ENCODE measurements around the gene KCNK17. TPM values are rescaled to one million over a fixed set of nuclear protein-coding genes. Genes with fewer than 3 reads are reported as not detected.

Gene KCNK17
- total and polyA plus RNA-seq, 12 donors = 0.13 to 0.39 (median 0.19) TPM; not detected in 6

GRCh38 chr6:39294899-39295298, 19.3 kb downstream of the KCNK17 start:
- H3K36me3 ChIP-seq = no peaks in the 10 kb centered on the region
- intact Hi-C loops (cut with DNase I) = loop anchor here in 1 of 10 donors (5.0 kb wide), 1 partner anchor 208 kb away; no protein-coding TSS in a partner anchor
- peaks cover 0 to 15% (median 0%) of the 10 kb centered on the region in 9 donors for H3K4me1 ChIP-seq
- WGBS, 2 donors = 44 to 51% methylated on average over 1 of the region's 1 CpG
- no peak for TF ChIP-seq CTCF (IDR thresholded peaks at IDR 0.05)
- DNase-seq (no peak), ATAC-seq (no peak)
- H3K27me3 ChIP-seq = peaks cover 0 to 56% (median 10%) of the 10 kb centered on the region in 7 donors
- no peak overlapping the region for H3K27ac ChIP-seq
- H3K4me3 ChIP-seq = no peak overlapping the region
- H3K9me3 ChIP-seq = no peaks in the 10 kb centered on the region

GRCh38 chr6:39294133-39294532, 20.1 kb downstream of the KCNK17 start:
- Histone ChIP-seq H3K4me3 (no peak overlapping the region), H3K27ac (no peak overlapping the region), H3K27me3 (peaks cover 0 to 56% (median 10%) of the 10 kb centered on the region in 7 donors), H3K9me3 (no peaks in the 10 kb centered on the region), H3K36me3 (no peaks in the 10 kb centered on the region), H3K4me1 (peaks cover 0 to 15% (median 0%) of the 10 kb centered on the region in 9 donors)
- ATAC-seq (no peak), DNase-seq (no peak)
- intact Hi-C loops (cut with DNase I) = no loop called here
- WGBS, 2 donors = 62 to 66% methylated on average over 5 of the region's 5 CpGs
- no peak for TF ChIP-seq CTCF (IDR thresholded peaks at IDR 0.05)

- Histone ChIP-seq H3K27ac (no peak overlapping the region), H3K4me3 (no peak overlapping the region), H3K36me3 (no peaks in the 10 kb centered on the region), H3K9me3 (no peaks in the 10 kb centered on the region), H3K27me3 (peaks cover 0 to 55% (median 3%) of the 10 kb centered on the region in 7 donors), H3K4me1 (peaks cover 0 to 15% (median 0%) of the 10 kb centered on the region in 9 donors)
- no peak for TF ChIP-seq CTCF (IDR thresholded peaks at IDR 0.05)
- DNase-seq (no peak), ATAC-seq (no peak)
- intact Hi-C loops (cut with DNase I) = no loop called here
- 86 to 94% methylated on average over 6 of the region's 6 CpGs for WGBS, 2 donors
These were observed 21.6 kb downstream of the KCNK17 start for GRCh38 chr6:39292637-39293036.

GRCh38 chr6:39289490-39289889, 24.7 kb downstream of the KCNK17 start:
- Histone ChIP-seq H3K9me3 (no peaks in the 10 kb centered on the region), H3K27ac (no peak overlapping the region), H3K4me3 (no peak overlapping the region), H3K36me3 (no peaks in the 10 kb centered on the region), H3K4me1 (no peaks in the 10 kb centered on the region), H3K27me3 (peaks cover 0 to 46% (median 3%) of the 10 kb centered on the region in 7 donors)
- WGBS, 2 donors = 72 to 76% methylated on average over 2 of the region's 2 CpGs
- TF ChIP-seq CTCF (IDR thresholded peaks at IDR 0.05) = no peak
- intact Hi-C loops (cut with DNase I) = no loop called here
- DNase-seq (no peak), ATAC-seq (no peak)
